ENCODE measurements around the gene DMD. TPM values are rescaled to one million over a fixed set of nuclear protein-coding genes. Genes with fewer than 3 reads are reported as not detected.
"Not testable (repeated sequence)": the region's sequence is repeated elsewhere in the genome, so short reads cannot be mapped to it uniquely, and the experiment has no call there.

The DMD gene
- total RNA-seq, 1 experiment from 2014 or later: 25.3 TPM

- no peak for DNase-seq
- no peaks in the 10 kb centered on the region for H3F3A ChIP-seq (ENCODE audit: insufficient read depth, low read depth)
- no peak overlapping the region for H2AFZ ChIP-seq
- CTCF ChIA-PET: no interaction called here
- intact Hi-C loops (cut with micrococcal nuclease; ENCODE audit: unreplicated experiment): no loop called here
- H4K20me1 ChIP-seq (ENCODE audit: insufficient read depth): no peaks in the 10 kb centered on the region
- H3K36me3 ChIP-seq (ENCODE audit: low read depth): no peaks in the 10 kb centered on the region
- no peak overlapping the region for H3K4me2 ChIP-seq
- no peak for TF ChIP-seq EZH2 (IDR thresholded peaks at IDR 0.05; ENCODE audit: low read depth)
- TF ChIP-seq, protein P1, sequence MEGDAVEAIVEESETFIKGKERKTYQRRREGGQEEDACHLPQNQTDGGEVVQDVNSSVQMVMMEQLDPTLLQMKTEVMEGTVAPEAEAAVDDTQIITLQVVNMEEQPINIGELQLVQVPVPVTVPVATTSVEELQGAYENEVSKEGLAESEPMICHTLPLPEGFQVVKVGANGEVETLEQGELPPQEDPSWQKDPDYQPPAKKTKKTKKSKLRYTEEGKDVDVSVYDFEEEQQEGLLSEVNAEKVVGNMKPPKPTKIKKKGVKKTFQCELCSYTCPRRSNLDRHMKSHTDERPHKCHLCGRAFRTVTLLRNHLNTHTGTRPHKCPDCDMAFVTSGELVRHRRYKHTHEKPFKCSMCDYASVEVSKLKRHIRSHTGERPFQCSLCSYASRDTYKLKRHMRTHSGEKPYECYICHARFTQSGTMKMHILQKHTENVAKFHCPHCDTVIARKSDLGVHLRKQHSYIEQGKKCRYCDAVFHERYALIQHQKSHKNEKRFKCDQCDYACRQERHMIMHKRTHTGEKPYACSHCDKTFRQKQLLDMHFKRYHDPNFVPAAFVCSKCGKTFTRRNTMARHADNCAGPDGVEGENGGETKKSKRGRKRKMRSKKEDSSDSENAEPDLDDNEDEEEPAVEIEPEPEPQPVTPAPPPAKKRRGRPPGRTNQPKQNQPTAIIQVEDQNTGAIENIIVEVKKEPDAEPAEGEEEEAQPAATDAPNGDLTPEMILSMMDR (conservative IDR thresholded peaks at IDR 0.05): no peak
- H3K9me3 ChIP-seq (ENCODE audit: insufficient read depth, low read depth): no peaks in the 10 kb centered on the region
- BruUV-seq (replicated peaks): no TSS peak
- H3K4me3 ChIP-seq: no peak overlapping the region
- H3K9me2 ChIP-seq (ENCODE audit: insufficient read depth): no peaks in the 10 kb centered on the region
- POLR2A ChIA-PET (ENCODE audit: unreplicated experiment): no interaction called here
- H3K27me3 ChIP-seq (ENCODE audit: insufficient read depth, low read depth): no peaks in the 10 kb centered on the region
- no peak overlapping the region for H3K27ac ChIP-seq
- no peaks in the 10 kb centered on the region for H3K79me2 ChIP-seq (ENCODE audit: low read depth)
- H3K4me1 ChIP-seq (replicated peaks; ENCODE audit: insufficient read depth): no peaks in the 10 kb centered on the region
Observed at GRCh38 chrX:33082371-33082770, 129.0 kb downstream of the DMD start.

DNA sequence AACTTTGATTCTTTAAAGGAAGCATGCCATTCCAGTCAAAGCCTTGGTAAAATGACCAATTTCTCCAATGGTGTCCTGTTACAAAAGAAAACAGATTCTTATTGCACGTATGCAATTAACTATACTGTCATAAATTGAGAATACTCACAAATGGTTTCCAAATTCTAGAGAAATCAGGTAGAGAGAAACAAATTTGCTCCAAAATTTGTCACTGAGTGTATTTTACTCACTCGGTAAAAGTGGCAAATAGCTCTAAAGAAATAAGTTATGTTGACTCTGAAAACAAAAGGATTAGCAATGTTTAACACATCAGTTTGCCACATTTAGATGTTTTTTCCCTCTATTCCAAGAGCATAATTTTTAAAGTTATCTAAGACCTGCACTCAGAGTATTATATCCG, 133.1 kb downstream of the DMD start:
- Histone ChIP-seq H2AFZ (no peak overlapping the region), H3K36me3 (ENCODE audit: low read depth) (no peaks in the 10 kb centered on the region), H3K4me1 (replicated peaks; ENCODE audit: insufficient read depth) (no peaks in the 10 kb centered on the region), H3K27me3 (ENCODE audit: insufficient read depth, low read depth) (no peaks in the 10 kb centered on the region), H3K9me3 (ENCODE audit: insufficient read depth, low read depth) (no peaks in the 10 kb centered on the region), H4K20me1 (ENCODE audit: insufficient read depth) (no peaks in the 10 kb centered on the region), H3F3A (ENCODE audit: insufficient read depth, low read depth) (no peaks in the 10 kb centered on the region), H3K9me2 (ENCODE audit: insufficient read depth) (no peaks in the 10 kb centered on the region), H3K4me3 (no peak overlapping the region), H3K79me2 (ENCODE audit: low read depth) (no peaks in the 10 kb centered on the region), H3K27ac (no peak overlapping the region), H3K4me2 (no peak overlapping the region)
- ChIA-PET CTCF (interaction anchor here (0.6 kb wide), 1 partner anchor 128 kb away, joined by 3 read pairs; no protein-coding TSS in a partner anchor), POLR2A (ENCODE audit: unreplicated experiment) (no interaction called here)
- DNase-seq: no peak
- intact Hi-C loops (cut with micrococcal nuclease; ENCODE audit: unreplicated experiment): no loop called here
- TF ChIP-seq, protein P1 (conservative IDR thresholded peaks at IDR 0.05): no peak
- TF ChIP-seq EZH2 (IDR thresholded peaks at IDR 0.05; ENCODE audit: low read depth): no peak
- no TSS peak for BruUV-seq (replicated peaks)

- DNase-seq; H3K9me3 ChIP-seq (ENCODE audit: insufficient read depth, low read depth); POLR2A ChIA-PET (ENCODE audit: unreplicated experiment); H3K27ac ChIP-seq; BruUV-seq (replicated peaks); H3F3A ChIP-seq (ENCODE audit: insufficient read depth, low read depth); H3K9me2 ChIP-seq (ENCODE audit: insufficient read depth); CTCF ChIA-PET; H3K27me3 ChIP-seq (ENCODE audit: insufficient read depth, low read depth); H3K4me1 ChIP-seq (replicated peaks; ENCODE audit: insufficient read depth); H3K36me3 ChIP-seq (ENCODE audit: low read depth); H2AFZ ChIP-seq; intact Hi-C loops (cut with micrococcal nuclease; ENCODE audit: unreplicated experiment); H3K4me2 ChIP-seq; H4K20me1 ChIP-seq (ENCODE audit: insufficient read depth); H3K79me2 ChIP-seq (ENCODE audit: low read depth); H3K4me3 ChIP-seq: not testable (repeated sequence)
Observed at GRCh38 chrX:33073660-33074059, 137.7 kb downstream of the DMD start.

DNA sequence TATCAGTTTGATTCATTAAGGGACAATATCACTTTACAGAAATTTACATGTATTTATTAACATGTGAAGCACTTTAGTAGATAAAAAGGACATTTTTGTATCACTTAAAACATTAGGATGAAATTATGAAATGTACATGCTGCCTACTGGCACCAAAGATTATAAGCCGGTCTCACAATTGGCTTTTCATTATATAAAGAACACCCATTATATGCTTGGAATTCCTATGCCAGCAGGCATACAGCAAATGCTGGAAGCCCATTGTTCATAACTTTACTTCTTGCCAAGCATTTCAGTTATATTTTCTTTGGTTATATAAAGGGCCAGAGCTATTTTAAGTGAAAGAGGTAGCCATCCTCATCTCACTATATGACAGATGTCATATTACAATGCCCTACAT, 145.9 kb downstream of the DMD start:
- Histone ChIP-seq H3K27me3 (ENCODE audit: insufficient read depth, low read depth) (no peaks in the 10 kb centered on the region), H4K20me1 (ENCODE audit: insufficient read depth) (no peaks in the 10 kb centered on the region), H3K4me3 (no peak overlapping the region), H3K36me3 (ENCODE audit: low read depth) (no peaks in the 10 kb centered on the region), H3K9me3 (ENCODE audit: insufficient read depth, low read depth) (no peaks in the 10 kb centered on the region), H3F3A (ENCODE audit: insufficient read depth, low read depth) (no peaks in the 10 kb centered on the region), H3K27ac (no peak overlapping the region), H3K4me2 (no peak overlapping the region), H2AFZ (no peak overlapping the region), H3K79me2 (ENCODE audit: low read depth) (no peaks in the 10 kb centered on the region), H3K9me2 (ENCODE audit: insufficient read depth) (no peaks in the 10 kb centered on the region), H3K4me1 (replicated peaks; ENCODE audit: insufficient read depth) (no peaks in the 10 kb centered on the region)
- TF ChIP-seq EZH2 (IDR thresholded peaks at IDR 0.05; ENCODE audit: low read depth): no peak
- TF ChIP-seq, protein P1 (conservative IDR thresholded peaks at IDR 0.05): no peak
- intact Hi-C loops (cut with micrococcal nuclease; ENCODE audit: unreplicated experiment): no loop called here
- POLR2A ChIA-PET (ENCODE audit: unreplicated experiment): no interaction called here
- DNase-seq: no peak
- CTCF ChIA-PET: no interaction called here
- no TSS peak for BruUV-seq (replicated peaks)
